Left ventricle myocardium superior (tissue), 1 donor: ENCODE measurements around the gene ADAMTS17. TPM values are rescaled to one million over a fixed set of nuclear protein-coding genes. Genes with fewer than 3 reads are reported as not detected.
A peak's percentile ranks its signal among the peaks of the same experiment; 100 is the strongest.

Experiments used
- ATAC-seq: fragments of 200-7000 bp; cut with Tn5 transposase; one replicate; pipeline ENCODE4 v1.9.1; 2020; ENCODE audit warnings: mild to moderate bottlenecking, moderate library complexity
- DNase-seq: peaks from one replicate; pipeline ENCODE4 v3.0.0-alpha.2; 2020
- intact Hi-C: fragments of 100-400 bp; cut with micrococcal nuclease; formaldehyde crosslinking; loops from one replicate; pipeline ENCODE4 v1.11.0; 2022
- total RNA-seq: library from RNA; stranded (reverse); fragmentation: NEBNext Ultra II Directional; extraction: Animal tissue kit (Norgen Biotek cat#: 25700); gene quantifications from one replicate; pipeline ENCODE4 v1.2.1, GENCODE V29; 2021
- donor health status: DM: no; HTN: yes; CAD: no; lungs with severe emphysema.

ADAMTS17 gene
- total RNA-seq, 1 donor from 2014 or later = 2.9 TPM

DNA sequence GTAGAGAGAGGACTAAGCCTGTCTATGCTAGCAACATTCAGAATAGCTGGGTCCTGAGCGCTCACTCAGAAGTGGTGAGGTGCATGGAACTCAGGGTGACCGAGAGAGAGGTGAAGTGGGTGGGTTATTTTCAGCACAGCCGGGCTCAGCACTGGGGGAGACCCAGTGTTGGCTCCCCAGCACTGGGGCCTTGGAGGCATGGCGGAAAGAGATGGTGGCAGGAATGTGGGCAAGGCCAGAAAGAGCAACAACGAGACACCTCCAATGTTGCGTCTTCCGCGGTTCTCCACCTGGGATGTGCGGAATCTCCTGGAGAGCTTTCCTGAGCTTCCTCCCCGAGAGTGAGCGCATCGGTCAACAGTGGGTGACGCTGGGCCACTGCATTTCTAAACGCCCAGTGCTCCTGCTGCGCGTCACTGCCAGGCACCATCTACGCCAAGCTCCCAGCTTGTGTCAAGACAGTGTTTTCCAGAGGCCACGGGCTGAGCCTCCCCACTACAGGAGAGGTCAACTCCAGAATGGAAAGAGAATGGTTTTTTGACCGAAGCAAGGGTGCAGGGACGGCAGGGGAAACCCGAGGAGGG lies 148.4 kb downstream of the ADAMTS17 start:
- intact Hi-C loops = no loop called here
- DNase-seq = no peak
- no peak for ATAC-seq

GRCh38 chr15:100192097-100193080 lies 149.4 kb downstream of the ADAMTS17 start:
- DNase-seq (no peak), ATAC-seq (no peak)
- intact Hi-C loops = no loop called here

- no peak for ATAC-seq
Observed at GRCh38 chr15:100191161-100191560, 150.6 kb downstream of the ADAMTS17 start.

DNA sequence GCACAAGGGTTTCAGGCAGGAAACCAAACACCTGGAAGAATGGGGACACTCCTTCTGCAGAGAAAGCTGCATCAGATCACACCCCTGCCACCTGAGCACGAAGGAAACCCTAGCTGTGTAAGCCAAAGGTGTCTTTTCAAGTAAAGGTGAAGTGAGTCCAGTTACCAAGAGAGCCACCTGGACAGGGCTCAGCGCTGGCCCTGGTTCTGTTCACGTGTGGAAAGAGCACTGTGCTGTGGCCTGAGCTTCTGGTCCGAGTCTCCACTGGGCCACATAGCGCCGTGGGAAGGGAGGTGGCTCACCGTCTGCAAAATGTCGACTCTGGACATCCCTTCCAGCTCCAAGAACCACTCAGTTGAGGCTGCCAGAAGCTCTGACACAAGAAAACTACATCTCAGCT lies 151.1 kb downstream of the ADAMTS17 start:
- DNase-seq (no peak), ATAC-seq (no peak)
- intact Hi-C loops = no loop called here

More at GRCh38 chr15:100191161-100191560, 150.6 kb downstream of the ADAMTS17 start:
- no peak for DNase-seq
- intact Hi-C loops = no loop called here

- intact Hi-C loops = no loop called here
- ATAC-seq = no peak
- no peak for DNase-seq
Observed at GRCh38 chr15:100189849-100190248, 151.9 kb downstream of the ADAMTS17 start.

- no peak for ATAC-seq
- DNase-seq = no peak
- intact Hi-C loops = no loop called here
Observed at GRCh38 chr15:100189319-100189718, 152.5 kb downstream of the ADAMTS17 start.

GRCh38 chr15:100187677-100188076 lies 154.1 kb downstream of the ADAMTS17 start:
- DNase-seq (no peak), ATAC-seq (no peak)
- intact Hi-C loops = no loop called here

- ATAC-seq (no peak), DNase-seq (no peak)
- intact Hi-C loops = no loop called here
Observed at GRCh38 chr15:100186960-100187359, 154.8 kb downstream of the ADAMTS17 start.

DNA sequence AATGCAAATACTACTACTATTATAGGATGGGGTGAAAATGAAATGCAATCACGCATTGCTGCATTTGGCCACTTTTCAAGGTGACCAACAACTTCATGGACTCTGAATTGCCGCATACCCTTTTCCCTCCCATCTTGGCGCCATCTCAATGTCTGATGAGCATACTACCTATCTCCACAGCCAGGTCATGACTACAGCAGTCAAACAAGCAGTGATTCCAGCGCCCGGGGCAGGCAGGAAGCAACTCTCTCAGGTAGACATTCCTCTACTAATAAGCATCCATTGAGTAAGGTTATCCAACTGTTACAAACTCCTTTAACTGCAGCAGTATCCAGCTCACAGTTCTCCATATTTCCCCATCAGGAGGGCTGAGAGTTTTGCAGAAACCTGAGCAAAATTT lies 155.4 kb downstream of the ADAMTS17 start:
- no peak for ATAC-seq
- DNase-seq = no peak
- intact Hi-C loops = no loop called here

DNA sequence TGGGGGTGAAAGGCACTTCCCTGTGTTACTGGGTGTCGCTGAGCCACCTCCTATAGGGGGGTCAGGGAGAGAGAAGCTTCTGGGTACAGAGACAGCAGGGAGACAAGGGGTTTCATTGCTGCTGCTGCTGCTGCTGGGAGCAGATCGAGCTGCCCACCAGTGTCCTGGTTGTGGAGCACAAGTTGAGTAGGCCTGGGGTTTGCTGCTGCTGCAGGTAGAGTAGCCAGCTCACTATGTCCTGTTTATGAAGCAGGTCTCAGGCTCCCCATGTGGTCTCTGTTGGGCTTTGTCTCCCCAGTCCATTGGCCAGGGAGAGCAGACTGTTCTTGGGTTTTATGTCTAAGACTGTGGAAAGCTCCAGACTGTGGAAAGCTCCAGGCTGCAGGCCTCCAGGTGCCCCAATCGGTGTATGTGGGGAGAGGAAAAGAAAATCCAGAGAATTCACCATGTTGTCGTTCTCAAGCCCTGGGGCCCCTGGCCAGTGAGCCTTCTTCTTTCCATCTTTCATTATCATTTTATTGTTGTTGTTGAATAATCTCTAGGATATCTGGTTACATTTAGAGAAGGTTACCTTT lies 157.8 kb downstream of the ADAMTS17 start:
- no peak for DNase-seq
- intact Hi-C loops = no loop called here

GRCh38 chr15:100180921-100181320 lies 160.9 kb downstream of the ADAMTS17 start:
- no peak for ATAC-seq
- intact Hi-C loops = no loop called here

More for the DNA sequence above, 157.8 kb downstream of the ADAMTS17 start:
- no peak for ATAC-seq

DNA sequence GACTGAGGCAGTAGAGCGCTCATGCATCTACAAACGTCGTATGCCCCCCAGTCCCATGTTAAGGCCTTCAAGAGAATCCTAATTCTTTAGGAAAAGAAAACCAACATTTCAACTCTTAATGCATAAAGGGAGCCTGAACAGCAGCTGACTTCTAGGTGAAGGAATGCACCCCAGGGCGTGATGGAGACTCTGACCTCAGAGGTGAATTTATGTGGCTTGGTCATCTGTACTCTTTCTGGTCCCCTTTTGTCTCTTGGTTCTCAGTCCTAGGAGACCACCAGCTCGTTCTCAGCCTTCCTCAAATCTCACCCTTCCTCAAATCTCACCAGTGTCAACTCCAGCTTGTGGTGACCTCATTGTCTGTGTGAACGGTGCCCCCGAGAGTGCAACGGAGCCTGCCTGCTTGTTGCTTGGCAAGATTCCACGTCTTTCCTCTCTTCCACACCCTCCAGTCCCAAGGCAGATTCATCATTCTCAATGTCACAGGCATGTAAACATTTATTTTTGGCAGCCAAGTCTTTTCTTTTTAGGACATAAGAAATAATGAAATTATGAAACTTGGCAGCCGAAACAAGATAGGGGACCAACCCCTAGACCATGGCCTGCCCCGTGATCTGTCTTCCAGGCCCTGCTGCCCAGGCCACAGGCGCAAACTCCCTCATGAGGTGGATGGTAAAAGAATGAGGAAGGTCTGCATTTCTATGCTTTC lies 166.2 kb downstream of the ADAMTS17 start:
- ATAC-seq (no peak), DNase-seq (no peak)
- intact Hi-C loops = no loop called here

More at GRCh38 chr15:100180921-100181320, 160.9 kb downstream of the ADAMTS17 start:
- no peak for DNase-seq

DNA sequence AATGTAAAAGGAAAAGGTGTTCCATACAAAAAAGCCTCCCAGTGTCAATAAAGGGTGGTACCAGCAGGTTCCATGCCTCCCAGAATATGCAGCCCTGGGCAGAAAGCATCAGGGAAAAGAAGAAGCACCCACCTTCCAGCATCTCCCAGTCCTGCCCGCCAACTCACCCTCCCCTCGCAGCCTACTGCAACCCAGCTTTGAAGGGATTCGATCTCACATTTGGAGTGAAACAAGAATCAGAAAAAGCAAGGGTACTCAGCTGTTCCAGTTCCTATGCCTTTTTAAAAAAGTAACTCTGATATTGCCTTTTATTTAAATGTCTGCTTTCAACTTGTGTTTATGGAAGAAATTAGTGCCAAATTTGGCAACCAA lies 166.9 kb downstream of the ADAMTS17 start:
- intact Hi-C loops = no loop called here
- no peak for ATAC-seq
- DNase-seq = no peak

DNA sequence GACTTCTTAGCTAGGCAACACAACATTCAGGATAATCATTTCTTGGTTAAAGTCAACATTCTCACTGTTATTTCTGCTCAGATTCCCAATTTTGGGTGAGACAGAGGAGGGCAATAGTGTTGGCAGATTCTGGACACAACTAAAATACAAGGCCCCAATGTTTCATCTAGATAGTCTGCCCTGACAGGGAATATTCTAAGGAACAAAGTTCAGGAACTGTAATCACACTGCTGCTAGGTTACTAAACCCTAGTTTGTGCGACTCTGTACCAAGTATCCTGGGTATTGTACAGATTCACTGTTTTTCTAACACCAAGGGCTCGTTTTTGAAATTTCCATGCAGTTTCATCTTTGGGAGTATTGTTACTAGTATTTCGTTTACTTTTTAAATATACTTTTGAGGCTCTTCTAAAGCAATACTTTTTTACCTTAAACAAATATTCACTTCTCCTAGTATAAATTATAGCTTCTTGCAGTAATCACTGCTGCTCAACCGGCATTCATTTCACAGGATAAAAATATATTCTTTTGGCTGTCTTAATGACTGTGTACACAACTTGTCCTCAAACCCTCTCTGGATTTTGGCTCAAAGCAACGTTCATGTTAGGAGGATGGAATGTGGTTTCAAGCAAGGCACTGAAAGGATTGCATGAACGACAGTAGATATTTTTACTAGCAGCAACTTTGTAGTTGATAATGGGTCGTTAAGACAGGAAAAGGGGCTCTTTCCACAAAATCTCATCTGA lies 167.4 kb downstream of the ADAMTS17 start:
- intact Hi-C loops = no loop called here
- DNase-seq (no peak), ATAC-seq (peak; percentile 64)

DNA sequence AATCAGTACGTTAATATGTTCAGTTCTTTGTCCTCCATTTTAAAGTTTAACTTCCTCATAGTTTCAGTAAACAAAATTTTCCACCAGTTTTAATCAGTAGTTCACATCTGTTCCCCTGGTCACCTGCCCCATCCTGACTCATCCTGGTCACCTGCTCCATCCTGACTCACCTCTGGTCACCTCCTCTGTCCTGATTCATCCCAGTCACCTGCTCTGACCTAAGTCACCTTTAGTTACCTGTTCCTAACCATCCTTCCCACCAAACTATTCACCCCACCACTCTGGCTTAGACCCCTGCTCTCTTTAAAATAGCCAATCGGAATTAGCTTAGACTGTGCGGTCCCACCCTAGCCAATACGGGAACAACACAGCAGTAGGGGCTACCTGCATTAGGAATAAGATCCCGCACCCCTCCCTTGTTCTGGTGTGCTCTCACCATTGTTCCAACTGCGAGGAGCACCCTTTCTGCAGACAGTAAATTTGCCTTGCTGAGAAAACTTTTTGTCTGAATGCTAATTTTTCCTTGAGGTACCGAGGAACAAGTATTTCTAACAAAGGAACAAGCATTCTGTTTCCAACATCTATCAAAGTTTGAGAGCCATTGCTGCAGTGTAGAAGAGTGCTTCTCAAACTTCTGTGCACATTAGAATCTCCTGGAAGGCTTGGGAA lies 169.3 kb downstream of the ADAMTS17 start:
- DNase-seq (no peak), ATAC-seq (no peak)
- intact Hi-C loops = no loop called here

- DNase-seq = no peak
- intact Hi-C loops = no loop called here
- ATAC-seq = no peak
Observed at GRCh38 chr15:100171411-100171810, 170.4 kb downstream of the ADAMTS17 start.

DNA sequence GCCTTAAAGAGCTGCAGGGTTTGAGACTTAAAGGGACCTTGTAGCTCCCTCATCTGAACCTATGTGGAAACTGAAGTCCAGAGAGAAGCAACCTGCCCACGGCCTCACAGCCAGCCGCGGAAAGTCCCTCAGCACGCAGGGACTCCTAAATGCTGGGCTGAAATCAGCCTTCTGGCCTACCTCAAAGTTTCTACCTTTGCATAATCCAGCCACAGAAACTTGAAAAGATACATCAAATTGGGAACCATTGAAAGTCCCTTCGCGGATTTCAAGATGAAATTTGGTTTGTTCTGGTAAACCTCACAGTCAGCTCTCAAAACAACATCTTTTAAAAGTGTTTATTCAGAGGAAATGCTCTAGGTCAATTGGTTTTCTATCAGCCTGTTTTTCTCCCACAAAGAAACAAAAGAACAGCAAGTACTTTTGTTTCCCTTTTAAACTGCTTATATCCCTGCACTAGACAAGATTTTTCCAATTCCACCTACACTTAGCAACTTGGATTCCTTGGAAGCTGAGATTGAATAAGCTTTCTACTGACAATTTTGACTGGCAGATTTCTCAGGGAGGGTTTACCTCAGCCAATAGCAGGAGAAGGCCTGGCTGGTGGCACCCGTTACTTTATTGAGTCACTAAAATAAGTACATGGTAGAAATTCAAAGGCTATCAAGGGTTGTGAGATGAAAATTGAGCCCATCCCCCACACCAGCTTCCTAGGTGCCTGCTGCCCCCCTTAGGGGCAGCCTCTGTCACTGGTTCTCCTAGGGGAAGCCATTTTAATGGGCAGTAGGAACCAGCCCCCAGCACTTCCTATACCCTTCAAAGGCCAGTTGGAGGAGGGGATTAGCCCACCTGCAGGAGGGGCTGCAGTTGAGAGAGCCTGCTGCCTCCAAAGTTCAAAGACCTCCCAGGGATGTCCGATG lies 171.2 kb downstream of the ADAMTS17 start:
- intact Hi-C loops = no loop called here
- ATAC-seq = no peak
- DNase-seq = no peak
